Adrenal gland (tissue), 12 donors: Measurements from ENCODE around the gene SAMD4A. TPM values are rescaled to one million over a fixed set of nuclear protein-coding genes. Genes with fewer than 3 reads are reported as not detected.

Experiments used
- DNase-seq, 7 donors: peaks; one replicate each; pipeline ENCODE4 v3.0.0-alpha.2; 2019 to 2020
- H3K27ac ChIP-seq, 5 donors: fragments of 200-600 bp; sonication (generic) in 4 of 5; 1 replicate in 3 of 5; 2 replicates in 2 of 5; pipeline versions ENCODE4 v1.5.1 to v1.8.0; 2016 to 2020; ENCODE audit warnings: mild to moderate bottlenecking in 1 of 5
- H3K27me3 ChIP-seq: fragments of 200-600 bp; 2 replicates; pipeline ENCODE4 v1.8.0; 2021
- H3K36me3 ChIP-seq, 2 donors: fragments of 200-600 bp; replicated peaks in 1 of 2; 1 replicate in 1 of 2; 2 replicates in 1 of 2; pipeline versions ENCODE4 v1.5.1 to v1.8.0; 2018 to 2022
- H3K4me1 ChIP-seq, 2 donors: fragments of 200-600 bp; replicated peaks in 1 of 2; 1 replicate in 1 of 2; 2 replicates in 1 of 2; pipeline versions ENCODE4 v1.5.1 to v1.8.0; 2018 to 2021
- H3K4me3 ChIP-seq, 4 donors: fragments of 200-600 bp; sonication (generic) in 3 of 4; one replicate each; pipeline ENCODE4 v1.5.1; 2016 to 2018
- H3K9me3 ChIP-seq, 3 donors: fragments of 200-600 bp; sonication (generic) in 1 of 3; replicated peaks in 1 of 3; 1 replicate in 2 of 3; 2 replicates in 1 of 3; pipeline versions ENCODE4 v1.5.1 to v1.8.0; 2016 to 2021
- CTCF ChIP-seq, 6 experiments: fragments of 450-650 bp in 4 of 6; fragments of 200-600 bp in 2 of 6; sonication (generic) in 1 of 6; IDR thresholded peaks; 1 replicate in 5 of 6; 2 replicates in 1 of 6; pipeline versions ENCODE4 v1.5.1 to v1.8.0; 2016 to 2021; ENCODE audit warnings: antibody characterized with exemption in 6 of 6, mild to moderate bottlenecking in 2 of 6, moderate library complexity in 1 of 6
- POLR2A ChIP-seq, 2 donors: fragments of 450-650 bp; IDR thresholded peaks; one replicate each; pipeline ENCODE4 v1.6.1; 2017; ENCODE audit warnings: antibody characterized with exemption in 2 of 2, mild to moderate bottlenecking in 2 of 2, moderate library complexity in 1 of 2
- WGBS, 4 donors: extraction: QIAGEN DNeasy Blood & Tissue Kit in 2 of 4; methylation state at CpG; one replicate each; pipeline versions ENCODE4 v1.1.5 to v1.1.7; 2013 to 2017; 5-methylcytosine and 5-hydroxymethylcytosine counted together
- intact Hi-C, 2 donors: fragments of 100-400 bp; cut with DNase I; formaldehyde crosslinking; loops; one replicate each; pipeline versions ENCODE4 v1.14.1 to v1.15.0; 2022 to 2023
- polyA plus RNA-seq, 3 donors: library from polyadenylated mRNA; stranded (reverse); fragments of 200-250 nt in 2 of 3; fragments of 350-450 nt in 1 of 3; fragmentation: Illumina TruSeq in 1 of 3; extraction: RNeasy Lipid Tissue Mini Kit (QIAGEN cat#74804) in 1 of 3; gene quantifications; one replicate each; pipeline ENCODE4 v1.2.3, GENCODE V29; 2013 to 2014
- total RNA-seq, 9 donors: library from RNA; depleted of rRNA in 4 of 9; stranded (reverse); fragments of >200 nt in 4 of 9; fragments of 120-200 nt in 1 of 9; fragmentation: NEBNext Ultra II Directional in 1 of 9; extraction: Animal tissue kit (Norgen Biotek cat#: 25700) in 1 of 9; gene quantifications; one replicate each; pipeline versions ENCODE4 v1.1.0 to v1.2.4, GENCODE V29; 2013 to 2023
- donor health status: healthy with polysubstance abuse.
- donor health status: Bipolar disorder and iron deficiency.
- donor health status: DM: yes; HTN: yes; CAD: no.
- donor health status: DM: no; HTN: no; CAD: no.
- donor health status: DM: no; HTN: no; CAD: no.
- donor health status: DM: yes; HTN: yes; CAD: no.

SAMD4A gene
- total and polyA plus RNA-seq, 12 donors = 2.2 to 13.2 (median 8.3) TPM

DNA sequence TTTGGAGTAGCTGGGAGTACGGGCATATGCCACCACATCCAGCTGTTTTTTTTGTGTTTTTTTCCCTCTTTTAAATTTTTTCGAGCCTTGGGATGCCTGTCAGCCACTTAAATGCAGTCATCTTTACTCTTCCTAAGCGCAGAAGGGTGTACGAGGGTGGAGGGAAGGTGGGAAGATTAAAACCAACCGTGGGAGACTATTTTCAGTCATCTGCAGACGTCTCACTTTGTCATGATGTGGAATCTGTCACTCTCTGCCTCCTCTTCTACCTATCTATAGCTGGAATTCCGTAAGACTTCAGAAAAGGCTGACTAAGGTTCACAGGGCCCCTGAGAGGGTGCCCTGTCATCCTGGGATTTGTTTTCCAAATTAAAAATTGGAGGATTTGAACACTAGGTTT is 105.3 kb downstream of the SAMD4A start:
- no peak for TF ChIP-seq CTCF (IDR thresholded peaks at IDR 0.05)
- TF ChIP-seq POLR2A (IDR thresholded peaks at IDR 0.05) = no peak
- H3K9me3 ChIP-seq = no peaks in the 10 kb centered on the region
- DNase-seq = no peak
- no peaks in the 10 kb centered on the region for H3K27me3 ChIP-seq
- H3K4me3 ChIP-seq = no peak overlapping the region
- H3K36me3 ChIP-seq = no peaks in the 10 kb centered on the region
- 81 to 91% (median 85%) methylated on average over 7 of the region's 7 CpGs for WGBS, 4 donors
- no peak overlapping the region for H3K27ac ChIP-seq
- peaks cover 0 to 9% of the 10 kb centered on the region in 2 donors for H3K4me1 ChIP-seq
- intact Hi-C loops = no loop called here

GRCh38 chr14:54672688-54673087 is 105.8 kb downstream of the SAMD4A start:
- intact Hi-C loops = no loop called here
- no peaks in the 10 kb centered on the region for H3K27me3 ChIP-seq
- 64 to 84% (median 78%) methylated on average over 5 of the region's 5 CpGs for WGBS, 4 donors
- no peak for TF ChIP-seq POLR2A (IDR thresholded peaks at IDR 0.05)
- TF ChIP-seq CTCF (IDR thresholded peaks at IDR 0.05) = no peak
- no peak overlapping the region for H3K4me3 ChIP-seq
- H3K36me3 ChIP-seq = no peaks in the 10 kb centered on the region
- H3K4me1 ChIP-seq = peaks cover 0 to 10% of the 10 kb centered on the region in 2 donors
- no peaks in the 10 kb centered on the region for H3K9me3 ChIP-seq
- no peak for DNase-seq
- peak overlapping the region in 2 of 5 donors; percentile 15 to 50 for H3K27ac ChIP-seq

GRCh38 chr14:54673193-54674045 is 106.5 kb downstream of the SAMD4A start:
- intact Hi-C loops = no loop called here
- WGBS, 4 donors = 70 to 87% (median 82%) methylated on average over 11 to 13 of the region's 13 CpGs
- Histone ChIP-seq H3K36me3 (no peaks in the 10 kb centered on the region), H3K4me3 (no peak overlapping the region), H3K9me3 (no peaks in the 10 kb centered on the region), H3K27me3 (no peaks in the 10 kb centered on the region), H3K27ac (peak overlapping the region in 3 of 5 donors; percentile 15 to 50 (median 26)), H3K4me1 (peaks cover 0 to 14% of the 10 kb centered on the region in 2 donors)
- TF ChIP-seq CTCF (IDR thresholded peaks at IDR 0.05) (no peak), POLR2A (IDR thresholded peaks at IDR 0.05) (no peak)
- no peak for DNase-seq

DNA sequence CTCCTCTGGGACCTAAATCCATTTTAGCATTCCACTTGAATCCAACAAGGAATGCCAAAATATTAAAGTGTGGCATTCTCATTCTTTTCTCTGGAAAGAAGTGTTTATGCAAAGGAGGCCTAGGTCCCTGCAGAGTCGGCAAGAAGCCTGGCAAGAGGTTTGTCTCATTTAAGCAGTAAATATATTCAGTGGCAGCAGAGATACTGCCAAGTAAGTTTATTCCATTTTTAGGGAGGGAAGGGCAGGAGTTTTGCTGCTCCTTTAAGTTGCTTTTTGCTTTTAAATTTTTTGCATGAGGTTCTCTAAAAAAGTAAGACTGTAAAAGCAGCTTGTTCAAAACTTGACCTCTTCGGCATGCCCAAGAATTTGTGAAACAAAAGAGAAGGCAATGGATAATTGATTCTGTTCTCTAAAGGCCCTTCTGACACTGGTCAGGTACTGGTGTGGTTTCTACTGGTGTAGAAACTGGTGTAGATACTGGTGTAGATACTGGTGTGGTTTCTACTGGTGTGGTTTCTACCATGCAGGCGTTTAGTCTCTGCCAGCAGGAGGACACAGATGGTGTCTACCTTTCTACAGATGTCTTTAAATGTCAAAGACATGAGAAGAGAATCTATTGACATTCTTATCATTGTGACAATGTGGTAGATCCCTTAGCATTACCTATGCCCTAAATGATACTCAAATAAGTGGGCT is 107.3 kb downstream of the SAMD4A start:
- no peaks in the 10 kb centered on the region for H3K36me3 ChIP-seq
- no peaks in the 10 kb centered on the region for H3K27me3 ChIP-seq
- no peak overlapping the region for H3K4me3 ChIP-seq
- WGBS, 4 donors = 27 to 70% (median 56%) methylated on average over 3 of the region's 3 CpGs
- intact Hi-C loops = no loop called here
- no peak for TF ChIP-seq POLR2A (IDR thresholded peaks at IDR 0.05)
- TF ChIP-seq CTCF (IDR thresholded peaks at IDR 0.05) = no peak
- peak overlapping the region in 2 of 5 donors; percentile 15 to 26 for H3K27ac ChIP-seq
- peaks cover 0 to 14% of the 10 kb centered on the region in 2 donors for H3K4me1 ChIP-seq
- no peak for DNase-seq
- no peaks in the 10 kb centered on the region for H3K9me3 ChIP-seq
